ENCODE measurements around the gene NEK3. TPM values are rescaled to one million over a fixed set of nuclear protein-coding genes. Genes with fewer than 3 reads are reported as not detected.
"Not testable (repeated sequence)": the region's sequence is repeated elsewhere in the genome, so short reads cannot be mapped to it uniquely, and the experiment has no call there.

NEK3 gene
- total RNA-seq, 1 experiment from 2014 or later: 13.3 TPM

DNA sequence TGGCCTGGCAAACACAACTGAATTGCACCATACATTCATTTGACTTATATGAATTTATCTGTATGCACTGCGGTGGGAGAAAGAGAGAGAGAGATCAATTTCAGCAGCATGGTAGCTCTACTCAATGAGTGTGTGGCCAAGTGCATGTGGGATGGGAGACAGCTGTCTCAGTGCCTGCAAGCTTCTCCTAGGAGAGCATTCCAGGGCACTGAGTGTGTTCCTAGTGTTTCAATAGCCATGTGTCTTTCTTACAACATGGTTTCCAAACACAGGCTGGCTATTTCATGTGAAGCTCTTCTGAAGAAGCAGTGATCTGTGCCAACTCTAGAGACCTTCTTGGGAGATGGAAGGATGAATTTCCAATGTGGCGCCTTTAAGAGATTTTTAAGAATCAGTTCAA is 74.0 kb downstream of the NEK3 start:
- H2BK20ac ChIP-seq (ENCODE audit: low read depth, low read length, poor library complexity, severe bottlenecking): no peak overlapping the region
- H3K23ac ChIP-seq (ENCODE audit: insufficient read length, low read depth, low read length): no peak overlapping the region
- no peaks in the 10 kb centered on the region for H3K79me1 ChIP-seq (ENCODE audit: insufficient read depth, low read depth, low read length, poor library complexity, severe bottlenecking)
- H3K4me2 ChIP-seq (ENCODE audit: insufficient read depth, insufficient read length, low read length): no peak overlapping the region
- H3K27ac Mint-ChIP-seq: no peak overlapping the region; a peak in 1 of 7 replicates
- H4K8ac ChIP-seq (replicated peaks; ENCODE audit: insufficient read length, low read depth, low read length): no peak overlapping the region
- no peak for DNase-seq
- no peaks in the 10 kb centered on the region for H3K9me3 ChIP-seq (ENCODE audit: control insufficient read depth, low read depth, low read length)
- no peaks in the 10 kb centered on the region for H3K79me2 ChIP-seq (ENCODE audit: insufficient read depth, low read length)
- H4K20me1 ChIP-seq (ENCODE audit: control insufficient read depth, insufficient read depth, insufficient read length): no peaks in the 10 kb centered on the region
- no peak overlapping the region for H3T11ph ChIP-seq (ENCODE audit: low read length)
- H4K91ac ChIP-seq (ENCODE audit: insufficient read length, low read depth, low read length): no peak overlapping the region
- no peak overlapping the region for H2BK12ac ChIP-seq (ENCODE audit: insufficient read length, low read depth, low read length)
- no peak overlapping the region for H3K9ac ChIP-seq (ENCODE audit: extremely low read depth, insufficient read length, low read length)
- H3K4me3 Mint-ChIP-seq: no peak overlapping the region
- H3K27me3 Mint-ChIP-seq (ENCODE audit: low read depth): no peaks in the 10 kb centered on the region
- H3K27me3 ChIP-seq (ENCODE audit: insufficient read depth, low read length): no peaks in the 10 kb centered on the region
- H2BK5ac ChIP-seq (ENCODE audit: insufficient read length, low read length): no peak overlapping the region
- no peaks in the 10 kb centered on the region for H3K4me1 Mint-ChIP-seq
- H3K23me2 ChIP-seq (ENCODE audit: insufficient read length, low read depth, low read length, poor library complexity, severe bottlenecking): no peaks in the 10 kb centered on the region
- TF ChIP-seq, protein P1, sequence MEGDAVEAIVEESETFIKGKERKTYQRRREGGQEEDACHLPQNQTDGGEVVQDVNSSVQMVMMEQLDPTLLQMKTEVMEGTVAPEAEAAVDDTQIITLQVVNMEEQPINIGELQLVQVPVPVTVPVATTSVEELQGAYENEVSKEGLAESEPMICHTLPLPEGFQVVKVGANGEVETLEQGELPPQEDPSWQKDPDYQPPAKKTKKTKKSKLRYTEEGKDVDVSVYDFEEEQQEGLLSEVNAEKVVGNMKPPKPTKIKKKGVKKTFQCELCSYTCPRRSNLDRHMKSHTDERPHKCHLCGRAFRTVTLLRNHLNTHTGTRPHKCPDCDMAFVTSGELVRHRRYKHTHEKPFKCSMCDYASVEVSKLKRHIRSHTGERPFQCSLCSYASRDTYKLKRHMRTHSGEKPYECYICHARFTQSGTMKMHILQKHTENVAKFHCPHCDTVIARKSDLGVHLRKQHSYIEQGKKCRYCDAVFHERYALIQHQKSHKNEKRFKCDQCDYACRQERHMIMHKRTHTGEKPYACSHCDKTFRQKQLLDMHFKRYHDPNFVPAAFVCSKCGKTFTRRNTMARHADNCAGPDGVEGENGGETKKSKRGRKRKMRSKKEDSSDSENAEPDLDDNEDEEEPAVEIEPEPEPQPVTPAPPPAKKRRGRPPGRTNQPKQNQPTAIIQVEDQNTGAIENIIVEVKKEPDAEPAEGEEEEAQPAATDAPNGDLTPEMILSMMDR (conservative IDR thresholded peaks at IDR 0.05): no peak
- H3K36me3 Mint-ChIP-seq (ENCODE audit: insufficient read depth in 1 of 3, low read depth in 3 of 3): no peaks in the 10 kb centered on the region
- H3K9me3 Mint-ChIP-seq: no peaks in the 10 kb centered on the region
- H2AFZ ChIP-seq (ENCODE audit: low read length): no peak overlapping the region
- no peak overlapping the region for H2AK5ac ChIP-seq (ENCODE audit: insufficient read length, low read length)
- H2BK120ac ChIP-seq (ENCODE audit: low read depth, low read length, poor library complexity, severe bottlenecking): no peak overlapping the region
- no peaks in the 10 kb centered on the region for H3K4me1 ChIP-seq (ENCODE audit: insufficient read depth, low read length)
- H3K4ac ChIP-seq (ENCODE audit: low read depth, low read length): no peak overlapping the region
- H4K5ac ChIP-seq (ENCODE audit: insufficient read length, low read depth, low read length): no peak overlapping the region
- no peak overlapping the region for H2BK15ac ChIP-seq (ENCODE audit: low read depth, low read length)
- H3K56ac ChIP-seq (ENCODE audit: insufficient read length, low read depth, low read length): no peak overlapping the region
- no peak overlapping the region for H3K18ac ChIP-seq (ENCODE audit: insufficient read length, low read depth, low read length)
- H3K27ac ChIP-seq (ENCODE audit: insufficient read length, low read depth, low read length): no peak overlapping the region
- no peak overlapping the region for H3K14ac ChIP-seq (ENCODE audit: insufficient read depth, low read length)
- WGBS (ENCODE audit: extremely low coverage, insufficient read length, low lambda C conversion rate): no CpG with 5 or more reads among the region's 2 CpGs

DNA sequence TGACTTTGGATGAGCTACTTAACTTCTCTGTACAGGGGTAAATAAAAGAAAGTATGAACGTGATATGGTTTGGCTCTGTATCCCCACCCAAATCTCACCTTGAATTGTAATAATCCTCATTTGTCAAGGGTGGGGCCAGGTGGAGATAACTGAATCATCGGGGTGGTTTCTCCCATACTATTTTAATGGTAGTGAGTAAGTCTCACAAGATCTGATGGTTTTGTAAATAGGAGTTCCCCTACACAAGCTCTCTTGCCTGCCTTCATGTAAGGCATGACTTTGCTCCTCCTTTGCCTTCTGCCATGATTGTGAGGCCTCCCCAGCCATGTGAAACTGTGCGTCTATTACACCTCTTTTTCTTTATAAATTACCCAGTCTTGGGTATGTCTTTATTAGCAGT is 74.4 kb downstream of the NEK3 start:
- not testable (repeated sequence) for H3K36me3 Mint-ChIP-seq (ENCODE audit: insufficient read depth in 1 of 3, low read depth in 3 of 3); H3K27me3 ChIP-seq (ENCODE audit: insufficient read depth, low read length); H2AK5ac ChIP-seq (ENCODE audit: insufficient read length, low read length)

More for the DNA sequence above, 74.4 kb downstream of the NEK3 start:
- not testable (repeated sequence) for H2BK5ac ChIP-seq (ENCODE audit: insufficient read length, low read length); H3K14ac ChIP-seq (ENCODE audit: insufficient read depth, low read length); H3K27me3 Mint-ChIP-seq (ENCODE audit: low read depth); H2BK120ac ChIP-seq (ENCODE audit: low read depth, low read length, poor library complexity, severe bottlenecking); H3K4me3 Mint-ChIP-seq; H3T11ph ChIP-seq (ENCODE audit: low read length); H3K23ac ChIP-seq (ENCODE audit: insufficient read length, low read depth, low read length); H3K27ac ChIP-seq (ENCODE audit: insufficient read length, low read depth, low read length); H3K79me2 ChIP-seq (ENCODE audit: insufficient read depth, low read length); H3K4me2 ChIP-seq (ENCODE audit: insufficient read depth, insufficient read length, low read length); H3K4ac ChIP-seq (ENCODE audit: low read depth, low read length); H4K91ac ChIP-seq (ENCODE audit: insufficient read length, low read depth, low read length); DNase-seq; H3K4me1 Mint-ChIP-seq; H3K56ac ChIP-seq (ENCODE audit: insufficient read length, low read depth, low read length); H3K9me3 Mint-ChIP-seq; H4K5ac ChIP-seq (ENCODE audit: insufficient read length, low read depth, low read length); H2BK15ac ChIP-seq (ENCODE audit: low read depth, low read length); H3K23me2 ChIP-seq (ENCODE audit: insufficient read length, low read depth, low read length, poor library complexity, severe bottlenecking); H2BK12ac ChIP-seq (ENCODE audit: insufficient read length, low read depth, low read length); H4K8ac ChIP-seq (replicated peaks; ENCODE audit: insufficient read length, low read depth, low read length); H4K20me1 ChIP-seq (ENCODE audit: control insufficient read depth, insufficient read depth, insufficient read length); H2AFZ ChIP-seq (ENCODE audit: low read length); H3K27ac Mint-ChIP-seq; H3K9me3 ChIP-seq (ENCODE audit: control insufficient read depth, low read depth, low read length); H3K79me1 ChIP-seq (ENCODE audit: insufficient read depth, low read depth, low read length, poor library complexity, severe bottlenecking); H3K9ac ChIP-seq (ENCODE audit: extremely low read depth, insufficient read length, low read length); H2BK20ac ChIP-seq (ENCODE audit: low read depth, low read length, poor library complexity, severe bottlenecking); H3K18ac ChIP-seq (ENCODE audit: insufficient read length, low read depth, low read length); H3K4me1 ChIP-seq (ENCODE audit: insufficient read depth, low read length)
- WGBS (ENCODE audit: extremely low coverage, insufficient read length, low lambda C conversion rate): no CpG with 5 or more reads among the region's 3 CpGs
